HG02885 (cell line): ENCODE results near the gene SLC37A4.
"Not testable (repeated sequence)": the region's sequence is repeated elsewhere in the genome, so short reads cannot be mapped to it uniquely, and the experiment has no call there.

Source experiments
- ATAC-seq: cut with Tn5 transposase; IDR thresholded peaks from one replicate; pipeline ENCODE4 v1.9.1; 2021; ENCODE audit warnings: mild to moderate bottlenecking; ENCODE audit not compliant: unreplicated experiment, poor library complexity

SLC37A4 gene

GRCh38 chr11:119030329-119031047, at the start of gene SLC37A4:
Gene SLC37A4 (minus strand): TSS chr11:119030877.
- ATAC-seq = peak; percentile 91

DNA sequence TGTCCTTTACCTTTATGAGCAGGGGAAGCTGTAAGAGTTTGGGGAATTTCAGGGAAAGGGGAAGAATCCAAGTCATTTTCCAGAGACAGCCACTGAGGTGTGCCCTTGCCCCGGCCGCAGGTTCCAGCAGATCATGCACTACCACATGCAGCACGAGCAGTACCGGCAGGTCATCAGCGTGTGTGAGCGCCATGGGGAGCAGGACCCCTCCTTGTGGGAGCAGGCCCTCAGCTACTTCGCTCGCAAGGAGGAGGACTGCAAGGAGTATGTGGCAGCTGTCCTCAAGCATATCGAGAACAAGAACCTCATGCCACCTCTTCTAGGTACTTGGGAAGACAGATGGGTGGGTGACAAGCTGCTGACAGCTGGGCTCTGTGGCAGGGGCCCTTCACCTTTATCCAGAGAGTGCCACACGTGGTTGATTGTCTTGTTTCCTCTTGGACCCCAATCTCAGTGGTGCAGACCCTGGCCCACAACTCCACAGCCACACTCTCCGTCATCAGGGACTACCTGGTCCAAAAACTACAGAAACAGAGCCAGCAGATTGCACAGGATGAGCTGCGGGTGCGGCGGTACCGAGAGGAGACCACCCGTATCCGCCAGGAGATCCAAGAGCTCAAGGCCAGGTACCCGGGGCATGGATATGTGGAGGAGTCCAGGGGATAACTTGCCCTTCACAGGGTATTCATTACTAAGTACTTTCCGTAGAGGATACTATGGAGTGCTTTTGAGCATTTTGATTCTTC, 48.2 kb upstream of the SLC37A4 start:
- no peak for ATAC-seq

DNA sequence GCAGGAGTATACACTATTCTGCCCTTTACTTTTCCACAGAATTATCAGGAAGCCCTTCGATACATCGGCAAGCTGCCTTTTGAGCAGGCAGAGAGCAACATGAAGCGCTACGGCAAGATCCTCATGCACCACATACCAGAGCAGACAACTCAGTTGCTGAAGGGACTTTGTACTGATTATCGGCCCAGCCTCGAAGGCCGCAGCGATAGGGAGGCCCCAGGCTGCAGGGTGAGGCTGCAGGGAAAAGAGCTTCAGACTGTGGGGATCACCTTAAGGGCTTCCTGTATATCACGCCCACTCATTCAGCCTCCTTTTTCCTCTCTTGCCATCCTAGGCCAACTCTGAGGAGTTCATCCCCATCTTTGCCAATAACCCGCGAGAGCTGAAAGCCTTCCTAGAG, 47.2 kb upstream of the SLC37A4 start:
- ATAC-seq = no peak

- peak; percentile 92 for ATAC-seq
Measured at GRCh38 chr11:119067371-119068222, 36.9 kb upstream of the SLC37A4 start, which contains the start of gene VPS11. Gene VPS11 (plus strand): TSS chr11:119067818. CDS start chr11:119067824, 6 bp downstream.

GRCh38 chr11:119065369-119065768, 34.7 kb upstream of the SLC37A4 start:
- ATAC-seq = no peak

DNA sequence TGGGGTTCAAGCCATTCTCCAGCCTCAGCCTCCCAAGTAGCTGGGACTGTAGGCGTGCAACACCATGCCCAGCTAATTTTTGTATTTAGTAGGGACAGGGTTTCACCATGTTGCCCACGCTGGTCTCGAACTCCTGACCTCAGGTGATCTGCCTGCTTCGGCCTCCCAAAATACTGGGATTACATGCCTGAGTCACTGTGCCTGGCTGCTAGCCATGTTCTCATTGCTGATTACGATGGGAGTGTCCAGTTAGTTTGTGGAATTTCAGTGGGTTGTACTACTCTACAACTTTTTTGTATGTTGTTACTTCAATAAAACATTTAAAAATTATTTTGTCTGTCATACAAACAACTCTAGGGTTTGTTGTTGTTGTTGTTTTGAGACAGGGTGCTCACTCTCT, 32.1 kb upstream of the SLC37A4 start:
- no peak for ATAC-seq

DNA sequence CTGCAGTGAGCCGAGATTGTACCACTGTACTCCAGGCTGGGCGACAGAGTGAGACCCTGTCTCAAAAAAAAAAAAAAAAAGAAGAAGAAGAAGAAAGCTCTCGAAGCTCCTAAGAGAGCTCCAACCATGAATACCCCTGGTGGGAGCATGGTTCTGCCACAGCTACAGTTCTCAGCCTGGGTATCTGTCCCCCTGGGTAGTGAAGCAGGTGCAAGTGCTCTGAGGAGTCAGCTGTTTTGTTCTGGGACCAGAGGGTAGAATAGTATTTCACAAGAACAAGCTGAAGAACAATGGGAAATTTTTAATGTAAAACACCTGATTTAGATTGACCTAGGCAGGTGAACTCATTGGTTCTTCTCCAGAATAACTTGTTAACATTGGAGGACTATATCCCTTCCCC, 30.6 kb upstream of the SLC37A4 start:
- no peak for ATAC-seq

- ATAC-seq = not testable (repeated sequence)
Measured at GRCh38 chr11:119059128-119059527, 28.5 kb upstream of the SLC37A4 start.

- peak; percentile 95 for ATAC-seq
Measured at GRCh38 chr11:119057000-119057769, 26.5 kb upstream of the SLC37A4 start, which contains the start of gene HYOU1. Gene HYOU1 (minus strand): TSS chr11:119057205. CDS start chr11:119056160, 1,045 bp downstream.

DNA sequence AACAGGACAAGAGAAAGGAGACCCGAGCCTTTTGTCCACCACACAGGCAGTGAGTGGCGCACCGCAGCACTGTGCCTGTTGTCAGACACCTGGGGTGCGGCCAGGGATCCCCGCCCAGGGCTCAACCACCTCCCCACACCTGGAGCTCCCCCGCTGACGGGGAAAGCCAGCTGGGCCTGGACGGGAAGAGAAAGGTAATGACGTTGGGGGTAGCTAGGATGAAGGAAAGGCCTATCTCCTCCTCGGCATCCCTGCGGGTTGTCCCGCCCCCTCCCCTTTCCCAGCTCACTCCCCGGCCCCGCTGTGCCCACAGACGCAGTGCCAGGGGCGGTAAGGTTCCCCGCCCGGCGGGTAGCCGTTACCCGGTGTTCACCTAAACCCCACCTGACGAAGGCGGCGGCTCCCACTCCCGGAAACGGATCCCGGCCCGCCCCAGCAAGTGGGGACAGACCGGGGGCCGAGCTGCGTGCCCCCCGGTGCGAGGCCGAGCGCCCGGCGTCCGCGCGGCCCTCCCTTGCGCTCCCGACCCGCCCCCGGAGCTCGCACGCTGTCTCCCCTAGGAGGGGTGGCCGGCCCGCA, 25.8 kb upstream of the SLC37A4 start:
- peak; percentile 36 for ATAC-seq

DNA sequence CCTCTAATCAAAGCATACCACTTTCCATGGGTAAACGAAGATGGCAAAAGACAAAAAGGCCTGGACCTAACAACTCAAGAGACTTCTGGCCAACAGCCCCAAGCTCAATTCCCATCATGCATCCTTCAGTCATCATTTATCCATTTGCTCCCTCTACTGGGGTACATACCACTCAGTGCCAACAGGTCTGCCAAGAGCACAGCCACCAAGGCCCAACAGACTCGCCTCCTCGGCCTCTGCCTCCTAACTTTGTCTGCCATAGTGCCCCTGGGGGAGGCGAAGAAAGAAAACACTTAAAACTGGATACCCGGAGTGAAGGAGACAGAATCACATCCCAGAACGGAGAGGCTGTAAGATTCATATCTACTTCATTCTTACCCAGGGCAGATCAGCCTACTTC, 25.2 kb upstream of the SLC37A4 start:
- ATAC-seq = no peak

DNA sequence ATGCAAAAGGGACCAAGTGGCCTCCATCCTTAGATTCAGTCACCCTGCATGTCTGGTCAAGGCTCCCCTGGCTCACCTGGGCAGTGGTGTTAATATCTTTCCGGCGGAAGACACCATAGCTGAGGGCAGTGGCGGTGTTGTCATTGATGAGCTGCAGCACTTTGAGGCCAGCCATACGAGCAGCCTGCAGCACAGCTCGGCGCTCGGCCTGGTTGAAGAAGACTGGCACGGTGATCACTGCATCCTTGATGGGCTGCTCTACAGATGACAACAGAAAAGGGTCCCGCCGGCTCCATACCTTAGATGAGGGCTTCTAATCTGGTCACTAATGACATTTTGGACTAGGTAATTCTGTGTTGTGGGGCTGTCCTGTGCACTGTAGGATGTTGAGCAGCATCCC, 23.7 kb upstream of the SLC37A4 start:
- ATAC-seq = no peak

GRCh38 chr11:119052163-119052814, 21.6 kb upstream of the SLC37A4 start:
- no peak for ATAC-seq

- peak; percentile 62 for ATAC-seq
Measured at GRCh38 chr11:119051440-119052162, 20.9 kb upstream of the SLC37A4 start.

- ATAC-seq = no peak
Measured at GRCh38 chr11:119049081-119049480, 18.4 kb upstream of the SLC37A4 start.

- no peak for ATAC-seq
Measured at GRCh38 chr11:119048644-119049043, 18.0 kb upstream of the SLC37A4 start.

DNA sequence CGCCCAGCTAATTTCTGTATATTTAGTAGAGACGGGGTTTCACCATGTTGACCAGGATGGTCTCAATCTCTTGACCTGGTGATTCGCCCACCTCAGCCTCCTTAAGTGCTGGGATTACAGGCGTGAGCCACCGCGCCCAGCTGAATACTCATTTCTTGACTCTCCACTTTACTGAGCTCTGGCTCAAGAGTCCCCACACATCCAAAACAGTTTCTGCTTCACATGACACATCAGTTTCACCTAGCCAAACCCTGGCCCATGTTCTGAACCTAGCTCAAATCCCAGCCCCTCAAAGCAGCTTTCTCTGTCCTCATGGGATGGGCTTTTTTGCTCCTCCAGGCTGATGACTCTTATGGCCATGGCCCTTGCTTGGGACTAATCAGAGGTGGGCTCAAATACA, 16.5 kb upstream of the SLC37A4 start:
- ATAC-seq = no peak

- no peak for ATAC-seq
Measured at GRCh38 chr11:119046489-119046888, 15.8 kb upstream of the SLC37A4 start.
